GM21576 (cell line): ENCODE measurements around the gene ZNF529.
A peak's percentile ranks its signal among the peaks of the same experiment; 100 is the strongest.
"Not testable (repeated sequence)": the region's sequence is repeated elsewhere in the genome, so short reads cannot be mapped to it uniquely, and the experiment has no call there.

ENCODE experiments used
- ATAC-seq: cut with Tn5 transposase; IDR thresholded peaks from one replicate; pipeline ENCODE4 v1.9.1; 2021; ENCODE audit warnings: mild to moderate bottlenecking, moderate library complexity; ENCODE audit not compliant: unreplicated experiment

ZNF529 gene

GRCh38 chr19:36573020-36573894 lies at the start of gene ZNF529:
Gene ZNF529, minus strand, starts transcription at chr19:36573292. Its CDS starts 946 bp downstream, at chr19:36572346.
- peak; percentile 90 for ATAC-seq

- no peak for ATAC-seq
Measured at GRCh38 chr19:36605877-36606478, 32.9 kb upstream of the ZNF529 start.

- ATAC-seq = peak; percentile 56
Measured at GRCh38 chr19:36605101-36605876, 32.2 kb upstream of the ZNF529 start, which contains the start of gene ZNF382. Gene ZNF382, plus strand, starts transcription at chr19:36605313. Its CDS starts 4,602 bp downstream, at chr19:36609915.

GRCh38 chr19:36604656-36605100 lies 31.6 kb upstream of the ZNF529 start:
- ATAC-seq = peak; percentile 77

- ATAC-seq = not testable (repeated sequence)
Measured at GRCh38 chr19:36602681-36603080, 29.6 kb upstream of the ZNF529 start.

GRCh38 chr19:36579255-36579654 lies 6.2 kb upstream of the ZNF529 start:
- no peak for ATAC-seq

- ATAC-seq = no peak
Measured at GRCh38 chr19:36577271-36577996, 4.3 kb upstream of the ZNF529 start.

- no peak for ATAC-seq
Measured at GRCh38 chr19:36574741-36575140, 1.6 kb upstream of the ZNF529 start.

GRCh38 chr19:36573895-36574720 lies 1.0 kb upstream of the ZNF529 start:
- ATAC-seq = no peak

GRCh38 chr19:36572593-36573019 lies 486 bp downstream of the ZNF529 start:
- no peak for ATAC-seq

GRCh38 chr19:36564391-36564790 lies 8.7 kb downstream of the ZNF529 start:
- ATAC-seq = no peak

GRCh38 chr19:36547001-36547732 lies 25.9 kb downstream of the ZNF529 start:
- no peak for ATAC-seq

- peak; percentile 22 for ATAC-seq
Measured at GRCh38 chr19:36528921-36529518, 44.1 kb downstream of the ZNF529 start.

GRCh38 chr19:36528194-36528920 lies 44.7 kb downstream of the ZNF529 start, which contains the start of gene ZNF260:
Gene ZNF260, minus strand, starts transcription at chr19:36528271. Its CDS starts 13,033 bp downstream, at chr19:36515238.
- ATAC-seq = peak; percentile 81

GRCh38 chr19:36527873-36528193 lies 45.3 kb downstream of the ZNF529 start:
- no peak for ATAC-seq

GRCh38 chr19:36527341-36527740 lies 45.8 kb downstream of the ZNF529 start:
- ATAC-seq = no peak

- no peak for ATAC-seq
Measured at GRCh38 chr19:36526581-36526980, 46.5 kb downstream of the ZNF529 start.

GRCh38 chr19:36524617-36525016 lies 48.5 kb downstream of the ZNF529 start:
- no peak for ATAC-seq
